ENCODE results near the gene PSMF1.
"Not testable (repeated sequence)": the region's sequence is repeated elsewhere in the genome, so short reads cannot be mapped to it uniquely, and the experiment has no call there.

The PSMF1 gene

DNA sequence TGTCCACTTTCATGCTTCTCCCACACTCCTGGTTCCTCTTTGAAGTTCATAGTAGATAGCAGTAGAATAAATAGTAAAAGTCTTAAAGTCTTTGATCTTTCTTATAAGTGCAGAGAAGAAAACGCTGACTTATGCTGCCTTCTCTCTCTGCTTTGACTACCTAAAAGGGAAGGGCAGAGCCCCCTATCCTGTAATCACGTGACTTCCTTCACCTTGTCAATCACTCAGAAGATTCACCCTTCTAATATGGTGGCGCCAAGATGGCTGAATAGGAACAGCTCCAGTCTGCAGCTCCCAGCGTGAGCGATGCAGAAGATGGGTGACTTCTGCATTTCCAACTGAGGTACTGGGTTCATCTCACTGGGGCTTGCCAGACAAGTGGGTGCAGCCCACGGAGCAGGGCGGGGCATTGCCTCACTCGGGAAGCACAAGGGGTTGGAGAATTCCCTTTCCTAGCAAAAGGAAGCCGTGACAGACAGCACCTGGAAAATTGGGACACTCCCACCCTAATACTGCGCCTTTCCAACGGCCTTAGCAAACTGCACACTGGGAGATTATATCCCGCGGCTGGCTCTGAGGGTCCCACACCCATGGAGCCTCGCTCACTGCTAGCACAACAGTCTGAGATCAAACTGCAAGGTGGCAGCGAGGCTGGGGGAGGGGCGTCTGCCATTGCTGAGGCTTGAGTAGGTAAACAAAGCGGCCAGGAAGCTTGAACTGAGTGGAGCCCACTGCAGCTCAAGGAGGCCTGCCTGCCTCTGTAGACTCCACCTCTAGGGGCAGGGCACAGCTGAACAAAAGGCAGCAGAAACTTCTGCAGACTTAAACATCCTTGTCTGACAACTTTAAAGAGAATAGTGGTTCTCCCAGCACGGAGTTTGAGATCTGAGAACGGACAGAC is 98.4 kb downstream of the PSMF1 start:
- DNase-seq: not testable (repeated sequence)

Data from cortex of kidney (tissue), 1 donor.